GM10266 (cell line): ENCODE measurements around the gene EN1.

Experiments used
- DNase-seq: peaks from one replicate; pipeline ENCODE4 v3.0.0; 2012; ENCODE audit errors: extremely low spot score
- TF ChIP-seq, protein P1 (sequence below): IDR thresholded peaks from 2 replicates; pipeline ENCODE4 v1.5.1; 2012; ENCODE audit warnings: mild to moderate bottlenecking, low read depth; ENCODE audit not compliant: control insufficient read depth, insufficient read depth; ENCODE audit errors: missing control alignments

EN1 gene

GRCh38 chr2:118803012-118803411, 44.4 kb downstream of the EN1 start:
- TF ChIP-seq, protein P1, sequence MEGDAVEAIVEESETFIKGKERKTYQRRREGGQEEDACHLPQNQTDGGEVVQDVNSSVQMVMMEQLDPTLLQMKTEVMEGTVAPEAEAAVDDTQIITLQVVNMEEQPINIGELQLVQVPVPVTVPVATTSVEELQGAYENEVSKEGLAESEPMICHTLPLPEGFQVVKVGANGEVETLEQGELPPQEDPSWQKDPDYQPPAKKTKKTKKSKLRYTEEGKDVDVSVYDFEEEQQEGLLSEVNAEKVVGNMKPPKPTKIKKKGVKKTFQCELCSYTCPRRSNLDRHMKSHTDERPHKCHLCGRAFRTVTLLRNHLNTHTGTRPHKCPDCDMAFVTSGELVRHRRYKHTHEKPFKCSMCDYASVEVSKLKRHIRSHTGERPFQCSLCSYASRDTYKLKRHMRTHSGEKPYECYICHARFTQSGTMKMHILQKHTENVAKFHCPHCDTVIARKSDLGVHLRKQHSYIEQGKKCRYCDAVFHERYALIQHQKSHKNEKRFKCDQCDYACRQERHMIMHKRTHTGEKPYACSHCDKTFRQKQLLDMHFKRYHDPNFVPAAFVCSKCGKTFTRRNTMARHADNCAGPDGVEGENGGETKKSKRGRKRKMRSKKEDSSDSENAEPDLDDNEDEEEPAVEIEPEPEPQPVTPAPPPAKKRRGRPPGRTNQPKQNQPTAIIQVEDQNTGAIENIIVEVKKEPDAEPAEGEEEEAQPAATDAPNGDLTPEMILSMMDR = no peak
- DNase-seq = no peak

- DNase-seq = no peak
- TF ChIP-seq, protein P1 = no peak
These were observed 46.3 kb downstream of the EN1 start for GRCh38 chr2:118801151-118801550.

DNA sequence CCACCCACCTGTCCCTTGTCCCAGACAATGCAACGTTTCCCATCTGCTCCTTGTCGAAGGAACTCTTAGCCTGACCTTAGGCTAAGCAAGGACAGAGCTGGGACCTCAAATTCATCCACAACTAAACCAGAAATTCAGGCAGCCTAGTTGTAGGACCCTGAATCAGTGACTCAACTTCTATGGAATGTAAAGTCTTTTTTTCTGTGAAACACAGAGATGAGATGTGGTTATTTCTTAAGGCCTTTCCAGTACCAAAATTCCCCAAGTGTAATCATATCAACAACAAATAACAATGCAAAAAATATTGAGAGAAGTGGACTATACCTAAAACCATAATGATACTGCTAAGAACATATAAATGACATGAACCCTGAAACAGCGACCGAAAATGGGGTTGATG, 46.7 kb downstream of the EN1 start:
- no peak for DNase-seq
- TF ChIP-seq, protein P1 = no peak

- DNase-seq = no peak
- TF ChIP-seq, protein P1 = no peak
These were observed 52.9 kb downstream of the EN1 start for GRCh38 chr2:118794546-118794945.
